Activated CD4-positive, alpha-beta T cell treated with anti-CD3 and anti-CD28 coated beads for 24 hours (primary cell): Measurements from ENCODE around the gene ITFG2.

Source experiments
- DNase-seq, 2 donors: peaks; one replicate each; pipeline ENCODE4 v3.0.0-alpha.2; 2020; ENCODE audit warnings: low read depth in 2 of 2

ITFG2 gene

GRCh38 chr12:2832550-2833127 is 20.2 kb downstream of the ITFG2 start:
- no peak for DNase-seq

- DNase-seq: no peak
These were observed 20.9 kb downstream of the ITFG2 start for GRCh38 chr12:2833327-2833726.

- no peak for DNase-seq
These were observed 21.3 kb downstream of the ITFG2 start for GRCh38 chr12:2833810-2834209.

- DNase-seq: no peak
These were observed 22.4 kb downstream of the ITFG2 start, which contains the start of gene NRIP2 for GRCh38 chr12:2834581-2835491. TSS of gene NRIP2 (minus strand) at chr12:2835035. CDS start at chr12:2834983, 52 bp downstream.

GRCh38 chr12:2835691-2836403 is 23.4 kb downstream of the ITFG2 start:
- no peak for DNase-seq

GRCh38 chr12:2836574-2836973 is 24.1 kb downstream of the ITFG2 start:
- no peak for DNase-seq

- no peak for DNase-seq
These were observed 28.7 kb downstream of the ITFG2 start for GRCh38 chr12:2841056-2841650.

- DNase-seq: no peak
These were observed 30.5 kb downstream of the ITFG2 start for GRCh38 chr12:2842948-2843347.

- no peak for DNase-seq
These were observed 32.3 kb downstream of the ITFG2 start for GRCh38 chr12:2844786-2845185.

GRCh38 chr12:2845280-2845679 is 32.8 kb downstream of the ITFG2 start:
- DNase-seq: no peak

- DNase-seq: no peak
These were observed 39.5 kb downstream of the ITFG2 start for GRCh38 chr12:2851931-2852330.

- DNase-seq: peak; percentile 35 to 56
These were observed 41.2 kb downstream of the ITFG2 start for GRCh38 chr12:2853626-2854025.

GRCh38 chr12:2854669-2855453 is 42.4 kb downstream of the ITFG2 start:
- DNase-seq: no peak

GRCh38 chr12:2855546-2855945 is 43.1 kb downstream of the ITFG2 start:
- DNase-seq: no peak

GRCh38 chr12:2856051-2856450 is 43.6 kb downstream of the ITFG2 start:
- no peak for DNase-seq

- DNase-seq: no peak
These were observed 44.6 kb downstream of the ITFG2 start, which contains the start of gene TEX52 for GRCh38 chr12:2857021-2857431. TSS of gene TEX52 (minus strand) at chr12:2857039. CDS start at chr12:2857026, 13 bp downstream.

GRCh38 chr12:2857576-2857975 is 45.1 kb downstream of the ITFG2 start:
- DNase-seq: no peak

GRCh38 chr12:2858334-2858733 is 45.9 kb downstream of the ITFG2 start:
- DNase-seq: no peak

- DNase-seq: no peak
These were observed 46.5 kb downstream of the ITFG2 start for GRCh38 chr12:2858944-2859421.

- DNase-seq: no peak
These were observed 47.7 kb downstream of the ITFG2 start for GRCh38 chr12:2860170-2860569.

GRCh38 chr12:2862876-2863275 is 50.4 kb downstream of the ITFG2 start:
- no peak for DNase-seq
